ENCODE measurements around the gene NR4A1.

Gene NR4A1

DNA sequence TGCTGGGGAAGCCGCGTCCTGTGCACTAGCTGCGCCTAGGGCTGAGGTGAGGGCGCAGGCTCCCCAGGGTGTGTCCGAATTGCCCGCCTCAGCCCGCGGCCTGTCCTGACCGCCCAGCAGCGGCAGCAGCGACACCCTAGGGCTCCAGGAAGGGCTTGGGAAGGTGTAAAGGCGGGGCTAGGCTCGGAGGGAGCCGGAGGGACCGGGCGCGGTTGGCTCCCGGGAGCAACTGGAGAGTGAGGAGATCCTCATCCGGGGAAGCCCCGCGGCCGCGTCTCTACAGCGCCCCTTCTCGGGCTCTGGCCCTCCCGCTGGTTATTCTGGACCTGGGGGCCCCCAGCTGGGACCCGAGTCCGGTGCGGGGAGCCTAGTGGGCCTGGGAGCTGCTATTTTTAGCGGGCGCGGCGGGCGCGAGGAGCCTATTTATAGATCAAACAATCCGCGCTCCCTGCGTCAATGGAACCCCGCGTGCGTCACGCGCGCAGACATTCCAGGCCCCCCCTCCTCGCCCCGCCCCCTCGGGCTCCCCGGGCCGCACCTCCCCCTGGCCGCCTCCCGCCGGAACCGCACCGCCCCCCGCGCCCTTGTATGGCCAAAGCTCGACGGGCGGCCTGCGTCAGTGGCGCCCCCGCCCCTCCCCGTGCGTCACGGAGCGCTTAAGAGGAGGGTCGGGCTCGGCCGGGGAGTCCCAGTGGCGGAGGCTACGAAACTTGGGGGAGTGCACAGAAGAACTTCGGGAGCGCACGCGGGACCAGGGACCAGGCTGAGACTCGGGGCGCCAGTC is at the start of gene NR4A1:
NR4A1 (plus strand) TSS at position 685 of the 784 bp plus-strand sequence. CDS start 2,887 bp downstream, outside the sequence.
- TF ChIP-seq, protein P1, sequence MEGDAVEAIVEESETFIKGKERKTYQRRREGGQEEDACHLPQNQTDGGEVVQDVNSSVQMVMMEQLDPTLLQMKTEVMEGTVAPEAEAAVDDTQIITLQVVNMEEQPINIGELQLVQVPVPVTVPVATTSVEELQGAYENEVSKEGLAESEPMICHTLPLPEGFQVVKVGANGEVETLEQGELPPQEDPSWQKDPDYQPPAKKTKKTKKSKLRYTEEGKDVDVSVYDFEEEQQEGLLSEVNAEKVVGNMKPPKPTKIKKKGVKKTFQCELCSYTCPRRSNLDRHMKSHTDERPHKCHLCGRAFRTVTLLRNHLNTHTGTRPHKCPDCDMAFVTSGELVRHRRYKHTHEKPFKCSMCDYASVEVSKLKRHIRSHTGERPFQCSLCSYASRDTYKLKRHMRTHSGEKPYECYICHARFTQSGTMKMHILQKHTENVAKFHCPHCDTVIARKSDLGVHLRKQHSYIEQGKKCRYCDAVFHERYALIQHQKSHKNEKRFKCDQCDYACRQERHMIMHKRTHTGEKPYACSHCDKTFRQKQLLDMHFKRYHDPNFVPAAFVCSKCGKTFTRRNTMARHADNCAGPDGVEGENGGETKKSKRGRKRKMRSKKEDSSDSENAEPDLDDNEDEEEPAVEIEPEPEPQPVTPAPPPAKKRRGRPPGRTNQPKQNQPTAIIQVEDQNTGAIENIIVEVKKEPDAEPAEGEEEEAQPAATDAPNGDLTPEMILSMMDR (IDR thresholded peaks at IDR 0.05; ENCODE audit: control insufficient read depth, extremely low read depth, insufficient read depth): no peak
- peak within 1 kb of the TSS; percentile 83 for H3K4me3 ChIP-seq (ENCODE audit: low read depth, low read length)
- DNase-seq (ENCODE audit: low read depth): peak; percentile 64

- no peak overlapping the region for H3K4me3 ChIP-seq (ENCODE audit: low read depth, low read length)
- TF ChIP-seq, protein P1 (IDR thresholded peaks at IDR 0.05; ENCODE audit: control insufficient read depth, extremely low read depth, insufficient read depth): no peak
- no peak for DNase-seq (ENCODE audit: low read depth)
Observed at GRCh38 chr12:52003016-52003550, 48.2 kb upstream of the NR4A1 start.

DNA sequence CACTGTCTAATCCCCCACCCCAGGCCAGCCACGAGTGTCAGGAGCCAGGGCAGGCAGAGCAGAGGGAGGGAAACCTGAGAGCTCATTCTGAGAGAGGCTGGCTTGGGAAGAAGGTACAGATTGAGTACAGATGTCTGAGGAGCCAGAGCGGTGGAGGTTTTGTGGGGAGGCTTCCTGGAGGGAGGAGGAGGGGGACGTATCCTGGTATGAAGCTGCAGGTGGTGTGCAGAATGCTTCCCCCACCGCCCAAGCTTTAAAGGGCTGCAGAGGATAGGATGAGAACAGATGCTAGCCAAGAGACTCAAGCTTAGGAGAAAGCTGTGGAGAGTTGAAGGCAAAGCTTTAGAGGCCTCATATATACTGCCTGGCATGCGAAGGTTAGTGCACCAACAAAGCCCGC is 47.7 kb upstream of the NR4A1 start:
- TF ChIP-seq, protein P1 (IDR thresholded peaks at IDR 0.05; ENCODE audit: control insufficient read depth, extremely low read depth, insufficient read depth): no peak
- H3K4me3 ChIP-seq (ENCODE audit: low read depth, low read length): no peak overlapping the region
- no peak for DNase-seq (ENCODE audit: low read depth)

DNA sequence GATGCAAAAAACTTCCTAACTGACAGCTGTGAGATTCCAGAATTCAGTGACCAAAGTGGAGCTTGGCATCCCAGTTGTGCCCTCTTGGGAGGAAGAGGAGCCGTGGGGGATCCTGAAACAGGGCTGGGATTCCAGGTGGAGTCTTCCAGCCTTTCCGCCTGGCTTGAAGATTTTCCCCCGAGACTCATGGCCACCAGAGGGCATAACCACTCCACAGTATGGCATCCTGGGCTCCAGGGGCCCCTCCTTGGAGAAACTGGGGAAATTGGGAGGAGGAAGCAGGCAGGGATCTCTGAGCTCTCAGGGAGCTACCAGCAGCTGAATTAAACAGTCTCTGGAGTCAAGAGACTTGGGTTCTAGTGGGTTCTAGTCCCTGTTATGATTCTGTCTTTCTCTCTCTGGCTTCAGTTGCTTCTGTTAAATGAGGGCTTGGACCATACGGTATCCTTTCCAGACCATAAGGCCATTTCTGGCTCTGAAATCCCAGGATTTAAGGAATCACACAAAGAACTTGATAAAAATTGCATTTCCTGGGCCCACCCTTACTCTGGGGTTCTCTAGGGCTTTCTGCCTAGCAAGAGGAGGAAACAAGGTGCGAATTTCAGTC is 47.1 kb upstream of the NR4A1 start:
- TF ChIP-seq, protein P1 (IDR thresholded peaks at IDR 0.05; ENCODE audit: control insufficient read depth, extremely low read depth, insufficient read depth): peak; percentile 70
- H3K4me3 ChIP-seq (ENCODE audit: low read depth, low read length): no peak overlapping the region
- DNase-seq (ENCODE audit: low read depth): no peak

- H3K4me3 ChIP-seq (ENCODE audit: low read depth, low read length): no peak overlapping the region
- TF ChIP-seq, protein P1 (IDR thresholded peaks at IDR 0.05; ENCODE audit: control insufficient read depth, extremely low read depth, insufficient read depth): no peak
- no peak for DNase-seq (ENCODE audit: low read depth)
Observed at GRCh38 chr12:52005218-52005902, 45.9 kb upstream of the NR4A1 start.

DNA sequence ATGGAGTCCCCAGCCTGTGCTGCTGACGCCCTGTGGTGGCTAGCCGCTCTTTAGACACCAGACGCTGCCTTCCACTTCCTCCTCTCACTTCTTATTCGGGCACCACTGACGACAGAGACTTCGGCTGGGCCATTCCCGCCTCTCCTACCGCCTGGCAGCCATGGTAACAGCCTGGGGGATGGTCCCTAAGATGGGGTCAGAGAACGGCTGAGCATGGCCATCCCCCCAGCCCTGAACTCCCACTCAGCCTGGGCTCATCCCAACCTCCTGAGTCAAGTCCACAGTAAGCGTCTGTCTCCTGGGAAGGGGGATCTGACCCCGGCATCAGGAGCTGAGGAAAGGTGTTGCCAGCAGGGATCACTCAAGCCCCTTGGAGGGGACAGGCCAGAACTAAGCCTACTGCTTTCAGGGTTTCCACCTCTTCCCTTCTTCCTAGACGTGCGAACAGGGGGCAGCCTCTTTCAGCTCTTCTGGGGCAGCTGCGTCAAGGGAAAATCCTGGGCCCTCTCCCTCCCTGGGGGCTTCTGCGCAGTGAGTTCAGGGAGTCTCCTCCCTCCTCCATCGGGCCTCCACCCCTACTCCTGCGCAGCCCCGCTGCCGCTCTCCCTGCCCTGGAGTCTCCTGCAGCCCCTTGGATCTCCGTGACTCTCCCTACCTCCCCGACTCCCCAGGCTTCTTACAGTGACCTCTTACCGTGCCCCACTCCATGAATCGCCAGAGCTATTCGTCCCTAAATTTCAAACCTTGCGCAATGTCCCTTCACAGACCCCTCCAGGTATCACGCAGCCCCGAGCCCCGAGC is 45.1 kb upstream of the NR4A1 start:
- TF ChIP-seq, protein P1 (IDR thresholded peaks at IDR 0.05; ENCODE audit: control insufficient read depth, extremely low read depth, insufficient read depth): no peak
- no peak overlapping the region for H3K4me3 ChIP-seq (ENCODE audit: low read depth, low read length)
- DNase-seq (ENCODE audit: low read depth): no peak

All from LNCaP clone FGC (cell line).